Hepatocyte (in vitro differentiated cells): Measurements from ENCODE around the gene PRRT1B.

Source experiments
- CTCF ChIP-seq: fragments of 200-600 bp; sonication (generic); IDR thresholded peaks from 2 replicates; pipeline ENCODE4 v1.5.1; 2016; ENCODE audit warnings: antibody characterized with exemption, mild to moderate bottlenecking; ENCODE audit not compliant: poor library complexity
- EZH2 ChIP-seq: fragments of 200-600 bp; sonication (generic); IDR thresholded peaks from 2 replicates; pipeline ENCODE4 v1.6.1; 2016; ENCODE audit warnings: antibody characterized with exemption, mild to moderate bottlenecking, borderline replicate concordance
- EZH2phosphoT487 ChIP-seq: fragments of 200-600 bp; sonication (generic); IDR thresholded peaks from one replicate; pipeline ENCODE4 v1.6.1; 2018; ENCODE audit warnings: antibody characterized with exemption, mild to moderate bottlenecking, low read depth, moderate library complexity; ENCODE audit not compliant: unreplicated experiment, severe bottlenecking

- TF ChIP-seq EZH2phosphoT487, result no peak
- no peak for TF ChIP-seq CTCF
- TF ChIP-seq EZH2, result no peak
These were observed 37.4 kb downstream of the PRRT1B start for GRCh38 chr9:131582466-131583336.
